ENCODE results near the gene ABHD16B.

- no peak for TF ChIP-seq POLR2A (IDR thresholded peaks at IDR 0.05; ENCODE audit: low read depth, low read length)
- TF ChIP-seq POLR2AphosphoS5 (IDR thresholded peaks at IDR 0.05; ENCODE audit: low read depth, low read length), result no peak
- TF ChIP-seq POU2F2 (IDR thresholded peaks at IDR 0.05; ENCODE audit: low read depth, low read length), result no peak
- no peak for TF ChIP-seq TAF1 (IDR thresholded peaks at IDR 0.05; ENCODE audit: low read depth, low read length)
Observed at GRCh38 chr20:63844511-63844991, 16.7 kb upstream of the ABHD16B start.
